Stimulated activated naive CD8-positive, alpha-beta T cell treated with anti-CD3 and anti-CD28 coated beads, Interleukin-15, Interleukin-2, amounts not matched to agents 100 ng/mL and 50 ng/mL, for 24 hours (primary cell): Measurements from ENCODE around the gene HOXA3.

Source experiments
- H3K27ac Mint-ChIP-seq: one replicate; pipeline ENCODE4 v1.8.0; 2021; ENCODE audit warnings: mild to moderate bottlenecking, mixed read lengths
- H3K27me3 Mint-ChIP-seq: one replicate; pipeline ENCODE4 v1.8.0; 2021; ENCODE audit warnings: mixed read lengths
- H3K36me3 Mint-ChIP-seq: one replicate; pipeline ENCODE4 v1.8.0; 2021; ENCODE audit warnings: low read depth, mixed read lengths
- H3K4me1 Mint-ChIP-seq: one replicate; pipeline ENCODE4 v1.8.0; 2021; ENCODE audit warnings: low read depth, mixed read lengths
- H3K4me3 Mint-ChIP-seq: one replicate; pipeline ENCODE4 v1.8.0; 2021; ENCODE audit warnings: mild to moderate bottlenecking, mixed read lengths
- H3K9me3 Mint-ChIP-seq: one replicate; pipeline ENCODE4 v1.8.0; 2021; ENCODE audit warnings: mixed read lengths

HOXA3 gene

GRCh38 chr7:27142580-27143022 is 9.8 kb downstream of the HOXA3 start:
- H3K9me3 Mint-ChIP-seq = no peaks in the 10 kb centered on the region
- H3K36me3 Mint-ChIP-seq = no peaks in the 10 kb centered on the region
- H3K4me1 Mint-ChIP-seq = no peaks in the 10 kb centered on the region
- H3K4me3 Mint-ChIP-seq = no peak overlapping the region
- no peak overlapping the region for H3K27ac Mint-ChIP-seq
- H3K27me3 Mint-ChIP-seq = peaks cover 42% of the 10 kb centered on the region

- Mint-ChIP-seq H3K36me3 (no peaks in the 10 kb centered on the region), H3K4me3 (no peak overlapping the region), H3K27me3 (peaks cover 43% of the 10 kb centered on the region), H3K9me3 (no peaks in the 10 kb centered on the region), H3K27ac (no peak overlapping the region), H3K4me1 (no peaks in the 10 kb centered on the region)
Measured at GRCh38 chr7:27141923-27142579, 10.3 kb downstream of the HOXA3 start.

DNA sequence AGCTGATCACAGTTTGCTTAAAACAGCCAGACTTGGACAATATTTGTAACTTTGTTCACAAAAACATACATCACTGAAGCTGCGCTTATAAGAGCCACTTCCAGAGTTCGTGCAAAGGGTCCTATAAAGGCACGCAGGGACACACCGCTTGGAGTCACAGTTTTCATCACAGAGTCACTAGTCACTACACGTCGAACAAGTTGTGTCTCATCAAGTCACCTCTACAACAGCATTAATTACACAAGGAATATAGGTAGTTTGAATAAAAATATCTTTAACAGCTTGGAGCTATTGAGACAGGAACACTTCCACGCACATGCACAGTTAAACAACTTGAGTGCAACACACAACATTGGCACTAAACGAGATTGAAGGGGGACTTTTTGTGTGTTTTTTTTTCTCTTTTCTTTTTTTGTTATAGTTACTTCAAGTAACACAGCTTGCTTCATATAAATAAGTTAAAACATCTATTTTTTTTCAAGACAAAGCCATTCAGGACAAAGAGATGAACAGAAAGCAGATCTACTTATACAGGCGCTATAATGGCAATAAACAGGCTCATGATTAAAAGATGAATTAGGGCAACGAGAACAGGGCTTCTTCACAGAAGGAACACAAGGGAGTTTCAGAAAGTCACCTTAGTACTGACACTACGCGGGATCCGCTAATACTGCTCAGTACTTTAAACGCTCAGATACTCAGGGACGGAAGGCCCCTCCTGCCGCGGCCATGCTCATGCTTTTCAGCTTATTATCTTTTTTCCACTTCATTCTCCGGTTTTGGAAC is 11.1 kb downstream of the HOXA3 start:
- peaks cover 38% of the 10 kb centered on the region for H3K27me3 Mint-ChIP-seq
- no peaks in the 10 kb centered on the region for H3K9me3 Mint-ChIP-seq
- H3K4me1 Mint-ChIP-seq = no peaks in the 10 kb centered on the region
- no peak overlapping the region for H3K4me3 Mint-ChIP-seq
- no peaks in the 10 kb centered on the region for H3K36me3 Mint-ChIP-seq
- H3K27ac Mint-ChIP-seq = no peak overlapping the region

DNA sequence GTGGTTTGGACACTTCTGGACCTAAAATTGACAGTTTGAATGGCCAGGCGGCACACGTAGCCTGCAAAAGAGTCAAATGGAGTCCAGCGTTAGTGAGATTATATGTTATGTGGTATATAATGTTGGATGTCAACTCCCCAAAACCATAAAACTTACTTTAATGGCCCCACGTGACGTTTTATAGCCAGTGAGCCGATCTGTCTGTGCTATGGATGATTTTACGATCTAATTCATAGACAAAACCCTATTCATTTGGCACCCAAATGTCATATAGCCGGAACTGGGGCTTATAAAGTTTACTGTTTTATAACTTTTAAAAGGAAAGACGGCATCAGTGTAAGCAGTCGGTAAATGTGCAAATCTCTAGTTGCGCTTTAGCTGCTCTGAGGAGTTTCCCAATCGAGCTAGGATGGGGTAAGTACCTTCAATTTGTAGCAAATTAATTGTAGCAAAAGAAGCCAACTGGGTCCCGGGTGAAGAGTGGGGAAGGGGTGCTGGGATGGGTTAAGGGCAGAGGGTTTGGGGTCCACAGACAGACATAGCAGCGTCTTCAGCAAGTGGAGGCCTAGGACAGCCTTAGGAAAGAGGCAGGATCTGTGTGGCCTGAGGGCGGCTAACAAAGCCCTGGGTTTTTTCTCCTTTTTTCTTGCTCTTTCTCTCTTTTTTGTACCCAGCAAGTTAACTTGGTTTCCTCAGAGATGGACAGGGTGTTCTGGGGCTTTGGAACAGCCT is 12.1 kb downstream of the HOXA3 start:
- Mint-ChIP-seq H3K36me3 (no peaks in the 10 kb centered on the region), H3K27me3 (peaks cover 43% of the 10 kb centered on the region), H3K27ac (no peak overlapping the region), H3K4me1 (peaks cover 7% of the 10 kb centered on the region), H3K4me3 (no peak overlapping the region), H3K9me3 (no peaks in the 10 kb centered on the region)

DNA sequence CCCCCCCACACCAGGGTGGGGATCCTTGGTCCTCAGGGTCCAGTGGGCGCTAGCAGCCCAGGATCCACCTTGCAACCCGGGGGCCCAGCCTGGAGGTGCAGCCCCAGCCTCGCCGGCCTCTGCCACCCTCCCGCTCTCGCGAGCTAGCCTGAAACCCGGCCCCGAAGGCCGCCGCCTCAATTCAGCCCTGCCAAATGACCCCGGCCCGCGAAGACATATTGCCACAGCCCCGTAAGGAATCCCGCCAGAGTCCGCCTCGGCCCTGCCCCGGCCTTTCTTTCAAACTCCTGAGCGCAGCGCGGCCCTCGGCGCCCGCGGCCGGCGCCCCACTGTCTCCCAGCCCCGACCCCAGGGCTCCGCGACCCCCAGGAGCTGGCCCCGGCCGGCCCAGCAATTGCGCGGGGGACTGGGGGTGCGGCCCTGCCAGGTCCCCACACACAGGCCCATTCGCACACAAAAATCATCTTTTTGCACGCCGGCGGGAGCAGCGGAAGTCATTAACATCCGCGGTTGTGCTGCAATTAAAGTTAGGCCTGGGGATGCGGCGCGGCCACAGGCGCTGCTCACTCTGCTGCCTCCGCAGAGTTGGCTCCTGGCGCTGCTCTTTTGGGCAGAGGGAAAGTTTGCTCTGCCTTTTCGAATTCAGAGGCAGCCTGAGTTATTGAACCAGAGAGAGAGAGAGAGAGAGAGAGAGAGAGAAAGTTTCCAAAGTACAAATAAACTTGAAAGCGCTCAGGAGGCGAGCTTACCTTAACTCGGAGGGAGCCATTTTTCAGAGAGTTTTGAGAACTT is 12.9 kb downstream of the HOXA3 start:
- Mint-ChIP-seq H3K27ac (no peak overlapping the region), H3K4me3 (no peak overlapping the region), H3K27me3 (peaks cover 46% of the 10 kb centered on the region), H3K36me3 (no peaks in the 10 kb centered on the region), H3K9me3 (no peaks in the 10 kb centered on the region), H3K4me1 (peaks cover 15% of the 10 kb centered on the region)

- H3K36me3 Mint-ChIP-seq = no peaks in the 10 kb centered on the region
- H3K27me3 Mint-ChIP-seq = peaks cover 51% of the 10 kb centered on the region
- peaks cover 21% of the 10 kb centered on the region for H3K4me1 Mint-ChIP-seq
- H3K27ac Mint-ChIP-seq = no peak overlapping the region
- no peaks in the 10 kb centered on the region for H3K9me3 Mint-ChIP-seq
- no peak overlapping the region for H3K4me3 Mint-ChIP-seq
Measured at GRCh38 chr7:27138985-27139333, 13.4 kb downstream of the HOXA3 start.

DNA sequence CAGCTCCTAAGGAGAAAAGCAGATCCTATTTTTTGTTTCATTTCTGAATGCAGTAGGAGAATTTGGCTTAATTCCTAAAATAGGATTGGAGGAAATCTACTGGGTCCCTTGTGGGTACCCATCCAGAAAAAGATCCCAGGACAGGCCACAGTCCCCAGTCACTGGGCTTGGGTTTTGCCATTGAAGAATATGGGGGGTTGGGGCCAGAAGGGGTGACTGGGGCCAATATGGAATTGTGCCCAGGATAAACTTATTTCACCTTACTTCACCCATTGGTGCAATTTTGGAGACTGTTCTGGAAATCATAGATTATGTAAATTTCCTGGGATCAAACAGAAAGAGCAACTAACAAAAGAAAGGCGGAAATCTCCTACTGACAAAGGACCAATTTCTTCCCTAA is 13.9 kb downstream of the HOXA3 start:
- Mint-ChIP-seq H3K36me3 (no peaks in the 10 kb centered on the region), H3K27me3 (peaks cover 56% of the 10 kb centered on the region), H3K4me3 (no peak overlapping the region), H3K9me3 (no peaks in the 10 kb centered on the region), H3K4me1 (peaks cover 24% of the 10 kb centered on the region), H3K27ac (no peak overlapping the region)

DNA sequence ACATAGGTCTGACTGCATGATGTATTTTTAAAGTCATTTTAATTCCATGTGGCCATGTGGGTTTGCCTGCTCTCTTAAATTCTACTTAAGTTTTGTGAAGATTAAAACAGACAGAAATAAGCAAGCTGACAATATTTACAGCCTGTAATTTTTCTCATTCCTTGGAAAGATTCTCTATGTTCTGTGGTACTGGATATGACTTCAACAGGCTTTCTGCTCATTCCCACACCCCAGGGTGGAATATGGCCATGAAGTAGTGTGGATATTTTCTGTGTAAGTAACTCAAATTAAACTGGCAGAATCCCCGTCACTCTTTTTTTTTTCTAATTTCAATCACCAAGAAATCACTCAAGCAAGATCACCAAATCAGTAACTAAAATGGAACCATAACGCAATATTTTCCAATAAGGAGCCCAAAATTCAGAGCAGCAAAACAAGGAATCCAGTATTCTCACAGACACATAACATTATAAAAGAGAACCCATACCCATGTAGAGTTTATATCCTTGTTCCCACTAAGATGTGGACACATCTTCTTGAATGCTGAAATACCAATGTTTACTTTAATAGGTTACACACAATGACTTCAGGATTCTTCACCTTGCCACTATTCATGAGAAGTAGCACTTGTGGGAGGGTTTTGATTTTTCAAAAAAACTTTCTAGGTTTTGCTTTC is 14.6 kb downstream of the HOXA3 start:
- Mint-ChIP-seq H3K4me1 (peaks cover 24% of the 10 kb centered on the region), H3K27me3 (peaks cover 62% of the 10 kb centered on the region), H3K27ac (no peak overlapping the region), H3K9me3 (no peaks in the 10 kb centered on the region), H3K4me3 (no peak overlapping the region), H3K36me3 (no peaks in the 10 kb centered on the region)

- Mint-ChIP-seq H3K27me3 (peaks cover 62% of the 10 kb centered on the region), H3K9me3 (no peaks in the 10 kb centered on the region), H3K27ac (no peak overlapping the region)
Measured at GRCh38 chr7:27134392-27134791, 18.0 kb downstream of the HOXA3 start.

GRCh38 chr7:27133409-27134231 is 18.8 kb downstream of the HOXA3 start:
- Mint-ChIP-seq H3K36me3 (no peaks in the 10 kb centered on the region), H3K27me3 (peaks cover 64% of the 10 kb centered on the region), H3K27ac (no peak overlapping the region), H3K9me3 (no peaks in the 10 kb centered on the region), H3K4me1 (peaks cover 31% of the 10 kb centered on the region), H3K4me3 (no peak overlapping the region)

More at GRCh38 chr7:27134392-27134791, 18.0 kb downstream of the HOXA3 start:
- Mint-ChIP-seq H3K4me3 (no peak overlapping the region), H3K36me3 (no peaks in the 10 kb centered on the region), H3K4me1 (peaks cover 31% of the 10 kb centered on the region)

- H3K27ac Mint-ChIP-seq = no peak overlapping the region
- H3K4me1 Mint-ChIP-seq = peaks cover 31% of the 10 kb centered on the region
- H3K36me3 Mint-ChIP-seq = no peaks in the 10 kb centered on the region
- no peak overlapping the region for H3K4me3 Mint-ChIP-seq
- H3K27me3 Mint-ChIP-seq = peaks cover 61% of the 10 kb centered on the region
- H3K9me3 Mint-ChIP-seq = no peaks in the 10 kb centered on the region
Measured at GRCh38 chr7:27132978-27133377, 19.4 kb downstream of the HOXA3 start.

DNA sequence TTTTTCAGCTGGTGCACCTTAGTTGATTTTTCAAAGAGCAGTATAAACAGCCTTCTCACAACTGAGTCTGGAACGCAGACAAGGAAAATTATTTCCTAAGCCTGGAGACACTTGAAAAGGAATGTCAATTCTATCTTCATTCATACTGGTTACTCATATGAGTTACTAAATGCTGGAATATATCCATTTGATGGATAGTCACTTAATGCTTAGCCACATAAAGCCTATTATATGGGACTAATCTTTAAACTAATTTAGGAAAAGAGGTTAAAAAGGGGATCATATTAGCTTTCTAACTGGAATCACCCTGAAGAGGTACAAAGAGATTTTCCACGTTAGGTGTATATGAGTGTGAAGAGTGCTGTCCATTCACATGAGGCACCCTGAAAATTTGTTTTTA is 20.2 kb downstream of the HOXA3 start:
- H3K27ac Mint-ChIP-seq = no peak overlapping the region
- H3K4me3 Mint-ChIP-seq = no peak overlapping the region
- H3K27me3 Mint-ChIP-seq = peaks cover 61% of the 10 kb centered on the region
- H3K36me3 Mint-ChIP-seq = no peaks in the 10 kb centered on the region
- peaks cover 31% of the 10 kb centered on the region for H3K4me1 Mint-ChIP-seq
- no peaks in the 10 kb centered on the region for H3K9me3 Mint-ChIP-seq

- H3K27ac Mint-ChIP-seq = no peak overlapping the region
- H3K36me3 Mint-ChIP-seq = no peaks in the 10 kb centered on the region
Measured at GRCh38 chr7:27131390-27131819, 21.0 kb downstream of the HOXA3 start.

More at GRCh38 chr7:27131390-27131819, 21.0 kb downstream of the HOXA3 start:
- peak overlapping the region; percentile 61 for H3K4me3 Mint-ChIP-seq
- no peaks in the 10 kb centered on the region for H3K9me3 Mint-ChIP-seq
- H3K4me1 Mint-ChIP-seq = peaks cover 31% of the 10 kb centered on the region
- H3K27me3 Mint-ChIP-seq = peaks cover 66% of the 10 kb centered on the region
